Stomach (tissue), 4 donors: ENCODE measurements around the gene UBD.

ENCODE experiments used
- EP300 ChIP-seq: sonication (generic); formaldehyde crosslinking; IDR thresholded peaks from one replicate; pipeline ENCODE4 v1.6.1; 2017; ENCODE audit warnings: antibody characterized with exemption
- POLR2A ChIP-seq, 4 donors: fragments of 450-650 bp; IDR thresholded peaks; one replicate each; pipeline ENCODE4 v1.6.1; 2016; ENCODE audit warnings: antibody characterized with exemption in 4 of 4, control low read depth in 2 of 4, mild to moderate bottlenecking in 1 of 4, moderate library complexity in 1 of 4
- TF ChIP-seq, protein P1 (sequence below), 7 experiments: fragments of 450-650 bp in 4 of 7; fragments of 200-600 bp in 3 of 7; sonication (generic) in 3 of 7; IDR thresholded peaks; one replicate each; pipeline ENCODE4 v1.5.1; 2016 to 2019; ENCODE audit warnings: antibody characterized with exemption in 7 of 7, control low read depth in 2 of 7, mild to moderate bottlenecking in 1 of 7

DNA sequence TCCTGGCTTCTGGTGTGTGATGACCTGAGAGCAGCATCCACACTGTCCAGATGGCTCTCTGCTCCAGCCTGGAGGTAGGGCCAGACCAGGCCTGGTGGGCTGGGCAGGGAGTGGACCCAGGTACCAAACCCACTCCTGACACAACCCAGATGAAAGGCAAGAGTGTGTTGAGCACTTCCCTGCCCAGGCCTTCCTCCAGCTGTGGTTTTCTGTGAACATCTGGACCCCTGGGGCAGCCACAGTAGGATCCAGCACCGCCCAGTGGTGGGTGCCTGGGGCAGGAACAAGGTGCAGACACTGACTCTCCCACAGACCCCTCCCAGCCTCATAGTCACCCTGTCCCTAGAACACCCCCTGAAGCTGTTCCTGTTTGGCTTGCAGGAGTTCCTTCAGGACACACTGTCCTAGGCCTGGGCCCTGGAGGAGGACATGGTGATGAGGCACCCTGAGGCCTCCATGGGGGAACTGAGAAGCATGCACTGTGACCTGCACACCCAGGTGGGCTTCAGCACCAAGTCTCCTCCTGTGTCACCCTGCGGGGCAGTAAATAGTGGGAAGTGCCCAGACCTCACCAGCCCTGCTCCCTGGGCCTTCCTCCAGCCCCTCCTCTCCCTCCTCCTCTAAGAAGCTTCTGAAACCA lies 28.7 kb downstream of the UBD start:
- TF ChIP-seq POLR2A (IDR thresholded peaks at IDR 0.05) (no peak), EP300 (no peak)
- TF ChIP-seq, protein P1, sequence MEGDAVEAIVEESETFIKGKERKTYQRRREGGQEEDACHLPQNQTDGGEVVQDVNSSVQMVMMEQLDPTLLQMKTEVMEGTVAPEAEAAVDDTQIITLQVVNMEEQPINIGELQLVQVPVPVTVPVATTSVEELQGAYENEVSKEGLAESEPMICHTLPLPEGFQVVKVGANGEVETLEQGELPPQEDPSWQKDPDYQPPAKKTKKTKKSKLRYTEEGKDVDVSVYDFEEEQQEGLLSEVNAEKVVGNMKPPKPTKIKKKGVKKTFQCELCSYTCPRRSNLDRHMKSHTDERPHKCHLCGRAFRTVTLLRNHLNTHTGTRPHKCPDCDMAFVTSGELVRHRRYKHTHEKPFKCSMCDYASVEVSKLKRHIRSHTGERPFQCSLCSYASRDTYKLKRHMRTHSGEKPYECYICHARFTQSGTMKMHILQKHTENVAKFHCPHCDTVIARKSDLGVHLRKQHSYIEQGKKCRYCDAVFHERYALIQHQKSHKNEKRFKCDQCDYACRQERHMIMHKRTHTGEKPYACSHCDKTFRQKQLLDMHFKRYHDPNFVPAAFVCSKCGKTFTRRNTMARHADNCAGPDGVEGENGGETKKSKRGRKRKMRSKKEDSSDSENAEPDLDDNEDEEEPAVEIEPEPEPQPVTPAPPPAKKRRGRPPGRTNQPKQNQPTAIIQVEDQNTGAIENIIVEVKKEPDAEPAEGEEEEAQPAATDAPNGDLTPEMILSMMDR (IDR thresholded peaks at IDR 0.05), result no peak
